NCI-H2107 (cell line): Measurements from ENCODE around the gene DISC1.
"Not testable (repeated sequence)": the region's sequence is repeated elsewhere in the genome, so short reads cannot be mapped to it uniquely, and the experiment has no call there.

ENCODE experiments used
- DNase-seq: peaks from one replicate; lab custom pipeline; 2025; lab: John Stamatoyannopoulos, UW

Gene DISC1

GRCh38 chr1:231668826-231669225 lies 42.2 kb downstream of the DISC1 start:
- DNase-seq: no peak

DNA sequence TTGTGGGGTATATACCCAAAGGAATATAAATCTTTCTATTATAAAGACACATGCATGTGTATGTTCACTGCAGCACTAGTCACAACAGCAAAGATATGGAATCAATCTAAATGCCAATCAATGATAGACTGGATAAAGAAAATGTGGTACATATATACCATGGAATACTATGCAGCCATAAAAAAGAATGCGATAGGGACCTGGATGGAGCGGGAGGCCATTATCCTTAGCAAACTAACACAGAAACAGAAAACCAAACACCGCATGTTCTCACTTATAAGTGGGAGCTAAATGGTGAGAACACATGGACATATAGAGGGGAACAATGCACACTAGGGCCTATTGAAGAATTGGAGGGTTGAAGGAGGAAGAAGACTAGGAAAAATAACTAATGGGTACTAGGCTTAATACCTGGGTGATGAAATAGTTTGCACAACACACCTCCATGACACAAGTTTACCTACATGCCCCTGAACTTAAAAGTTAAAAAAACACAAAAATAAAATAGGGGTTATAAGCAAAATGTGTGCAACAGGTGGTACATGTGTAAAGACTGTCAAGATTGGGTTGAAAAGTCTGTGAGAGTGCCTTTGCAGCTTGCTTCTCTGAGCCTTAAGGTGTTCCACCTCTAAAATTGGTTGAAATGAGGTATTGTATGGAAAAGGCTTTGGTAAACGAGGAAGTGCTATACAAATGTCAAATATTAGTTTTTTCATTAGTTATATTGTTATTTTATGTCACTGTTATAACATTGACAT lies 43.5 kb downstream of the DISC1 start:
- not testable (repeated sequence) for DNase-seq

DNA sequence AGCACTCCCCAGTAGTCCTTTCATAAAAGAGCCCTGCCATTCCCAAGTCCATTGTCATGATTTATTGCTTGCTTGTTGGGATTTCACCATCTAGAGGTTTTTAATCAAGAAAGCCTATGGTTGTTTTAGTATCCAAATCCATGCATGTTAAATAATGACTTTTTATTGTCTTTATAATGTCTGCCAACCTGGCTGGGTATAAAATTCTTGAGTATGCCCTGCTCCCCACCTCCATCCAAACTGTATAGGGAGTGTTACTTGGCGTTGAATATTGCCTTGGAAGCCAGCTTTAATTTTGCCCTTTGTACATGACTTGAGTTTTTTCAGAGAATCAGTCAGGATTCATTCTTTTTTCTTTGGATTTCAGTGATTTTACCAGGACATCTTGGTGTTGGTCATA lies 44.2 kb downstream of the DISC1 start:
- DNase-seq: no peak

DNA sequence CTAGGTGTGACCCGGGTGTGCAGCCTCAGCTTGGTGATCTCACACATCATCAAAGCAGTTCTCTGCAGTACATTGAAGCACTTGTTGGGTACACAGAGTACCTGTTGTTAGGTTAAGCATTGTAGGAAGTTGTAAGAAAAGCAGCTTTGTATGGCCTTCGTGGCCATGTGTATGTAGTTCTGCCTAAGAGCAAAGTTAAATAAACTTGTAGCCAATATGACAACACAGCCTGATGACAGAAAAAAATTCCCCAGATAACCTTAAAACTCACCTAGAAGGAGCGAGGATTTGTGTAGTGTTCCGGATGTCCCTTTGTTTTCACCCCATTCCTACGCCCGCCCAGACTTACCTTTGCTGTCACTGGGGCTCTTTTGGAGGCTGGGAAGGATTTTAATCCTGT lies 48.0 kb downstream of the DISC1 start:
- DNase-seq: no peak

DNA sequence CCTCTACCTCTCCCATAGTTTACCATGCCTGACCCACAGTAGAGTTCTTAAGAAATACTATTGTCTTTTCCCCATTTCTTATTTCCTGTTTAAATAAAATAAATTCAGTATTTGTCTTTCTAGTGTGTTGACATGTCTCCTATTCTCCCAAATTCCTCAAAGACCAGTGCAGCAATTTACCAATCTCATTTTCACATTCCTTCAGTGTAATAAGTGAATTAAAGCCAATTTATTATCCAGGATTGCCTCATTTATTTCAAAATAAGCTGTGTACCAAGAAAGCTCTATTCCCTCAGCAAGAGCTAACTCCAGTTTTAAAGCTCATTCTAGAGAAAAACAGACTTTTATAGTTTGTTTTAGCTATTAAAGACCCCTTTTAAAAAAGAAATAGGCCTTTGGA lies 49.9 kb downstream of the DISC1 start:
- no peak for DNase-seq

DNA sequence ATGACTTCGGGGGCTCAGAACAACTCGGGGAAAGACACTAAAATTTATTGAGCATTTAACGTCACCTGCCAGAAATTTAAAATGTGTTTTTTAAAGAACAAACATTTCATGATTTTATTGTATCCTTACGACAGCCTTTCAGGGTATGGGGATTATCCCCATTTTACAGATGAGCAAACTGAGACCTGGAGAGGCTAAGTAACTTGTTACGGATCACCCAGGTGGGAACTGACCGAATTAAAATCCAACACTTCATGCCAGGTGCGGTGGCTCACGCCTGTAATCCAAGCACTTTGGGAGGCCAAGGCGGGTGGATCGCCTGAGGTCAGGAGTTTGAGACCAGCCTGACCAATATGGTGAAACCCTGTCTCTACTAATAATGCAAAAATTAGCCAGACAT lies 50.9 kb downstream of the DISC1 start:
- no peak for DNase-seq

- DNase-seq: no peak
Observed at GRCh38 chr1:231678011-231678432, 51.4 kb downstream of the DISC1 start.

GRCh38 chr1:231679109-231679508 lies 52.5 kb downstream of the DISC1 start:
- DNase-seq: no peak

DNA sequence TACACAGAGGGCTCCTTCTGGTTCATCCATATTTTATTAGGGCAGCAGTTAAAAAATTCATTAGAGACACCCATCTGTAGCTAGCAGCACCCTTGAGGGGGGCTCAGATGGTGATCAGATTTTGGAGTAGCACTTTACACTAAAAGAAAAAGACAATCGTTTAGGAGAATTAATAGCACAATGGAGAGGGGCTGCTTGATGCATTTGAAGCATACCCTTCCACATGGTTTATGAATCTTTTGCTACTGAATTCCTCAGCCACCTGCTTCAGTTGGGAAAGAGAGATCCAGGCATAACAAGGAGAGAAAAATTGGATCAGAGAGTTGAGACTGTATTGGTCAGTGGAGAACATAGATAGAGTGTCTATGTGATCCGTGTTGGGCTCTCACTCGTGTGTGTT lies 54.4 kb downstream of the DISC1 start:
- DNase-seq: no peak

- DNase-seq: no peak
Observed at GRCh38 chr1:231682779-231683178, 56.2 kb downstream of the DISC1 start.

DNA sequence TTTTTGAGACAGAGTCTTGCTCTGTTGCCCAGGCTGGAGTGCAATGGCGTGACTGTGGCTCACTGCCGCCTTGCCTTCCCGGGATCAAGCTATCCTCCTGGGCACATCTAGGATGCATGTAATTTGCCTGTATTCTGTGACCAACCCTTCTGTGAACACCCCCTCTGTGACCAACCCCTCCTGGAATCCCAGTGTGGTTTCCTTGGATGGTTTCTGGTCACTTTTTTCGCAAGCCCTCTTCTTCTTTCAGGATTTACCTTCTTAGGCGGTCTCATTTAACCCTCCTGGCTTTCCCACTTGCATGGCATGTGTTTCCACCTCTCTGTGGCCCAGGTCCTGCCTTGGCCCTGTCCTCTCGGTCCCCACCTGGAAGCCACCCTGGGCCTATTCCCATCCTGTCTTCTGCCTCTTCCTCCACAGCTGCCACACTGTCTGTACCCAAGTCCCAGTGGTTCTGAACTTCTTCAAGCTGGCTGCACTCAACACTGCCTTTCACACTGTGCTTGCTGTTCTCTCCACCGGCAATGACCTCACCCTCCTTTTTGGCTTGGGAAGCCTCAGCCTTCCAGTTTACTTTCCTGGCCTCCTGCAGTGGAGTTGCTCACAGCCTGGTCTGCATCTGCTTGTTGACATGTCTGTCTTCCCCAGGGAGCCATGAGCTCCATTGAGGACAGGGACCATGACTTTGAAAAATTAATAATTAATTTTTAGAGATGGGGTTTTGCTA lies 57.0 kb downstream of the DISC1 start:
- DNase-seq: peak; percentile 76

DNA sequence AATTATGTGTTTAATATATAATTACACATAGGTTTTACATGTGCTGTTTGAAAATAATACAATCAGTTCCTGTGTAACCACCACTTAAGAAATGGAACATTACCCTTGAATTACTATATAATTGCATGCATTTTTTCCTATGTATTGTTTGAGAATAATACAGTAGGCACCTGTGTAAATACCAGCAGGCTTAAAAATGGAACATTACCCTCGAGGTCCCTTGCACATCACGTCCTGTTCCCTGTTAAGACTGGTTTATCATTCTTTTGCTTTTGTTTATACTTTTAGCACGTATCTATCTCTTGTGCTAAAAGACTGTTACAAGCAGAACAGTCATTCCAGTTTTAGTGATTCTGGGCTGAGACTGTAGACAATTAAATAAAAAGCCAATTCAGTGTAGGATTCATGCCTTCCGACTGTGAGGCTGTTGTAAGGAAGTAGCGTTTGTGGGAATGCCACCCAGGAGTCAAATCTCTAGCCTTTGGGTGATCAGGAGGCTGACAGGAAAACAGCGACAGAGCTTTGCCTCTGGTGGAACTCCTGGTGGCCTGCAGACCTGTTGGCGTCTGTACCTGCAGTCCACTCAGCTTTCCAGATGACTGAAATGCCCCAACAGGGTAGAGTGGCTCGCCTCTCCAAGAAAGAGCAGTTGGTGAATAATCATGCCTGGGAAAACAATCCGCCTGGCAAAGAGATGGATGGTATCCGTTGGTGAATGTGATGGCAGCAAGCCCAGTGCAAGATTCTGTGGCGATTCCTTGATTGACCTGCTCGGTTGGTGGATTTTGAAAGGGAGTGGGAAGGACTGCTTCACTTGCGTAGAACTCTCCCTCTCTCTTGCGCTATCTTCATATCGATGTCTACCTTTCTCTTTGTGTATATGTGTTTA lies 58.0 kb downstream of the DISC1 start:
- peak; percentile 84 for DNase-seq

DNA sequence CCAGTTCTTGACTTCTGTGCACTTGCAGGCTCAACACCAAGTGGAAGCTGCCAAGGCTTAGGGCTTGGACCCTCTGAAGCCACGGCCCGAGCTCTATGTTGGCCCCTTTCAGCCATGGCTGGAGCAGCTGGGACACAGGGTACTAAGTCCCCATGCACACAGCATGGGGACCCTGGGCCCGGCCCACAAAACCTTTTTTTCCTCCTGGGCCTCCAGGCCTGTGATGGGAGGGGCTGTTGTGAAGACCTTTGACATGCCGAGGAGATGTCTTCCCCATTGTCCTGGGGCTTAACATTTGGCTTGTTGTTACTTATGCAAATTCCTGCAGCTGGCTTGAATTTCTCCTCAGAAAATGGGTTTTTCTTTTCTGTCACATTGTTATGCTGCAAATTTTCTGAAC lies 59.8 kb downstream of the DISC1 start:
- no peak for DNase-seq

GRCh38 chr1:231688989-231689388 lies 62.4 kb downstream of the DISC1 start:
- no peak for DNase-seq

DNA sequence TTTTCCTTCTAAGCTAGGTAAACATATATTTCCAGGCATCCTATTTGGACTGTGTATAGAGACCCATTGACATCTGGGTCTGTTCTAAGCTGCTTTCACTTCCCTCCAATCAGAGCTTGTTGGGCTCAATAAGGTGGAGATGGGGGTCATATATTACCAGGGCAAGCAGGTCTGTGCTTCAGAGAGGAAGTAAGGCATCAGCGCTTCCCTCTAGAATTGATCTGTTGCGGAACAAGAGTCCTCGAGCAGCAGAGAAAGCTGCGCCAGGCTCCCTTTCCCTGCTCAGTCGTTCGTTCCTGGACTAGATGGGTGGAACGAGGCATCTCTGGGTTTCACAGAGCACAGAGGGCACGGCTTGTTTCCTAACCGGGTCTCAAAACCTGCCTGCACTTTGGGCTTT lies 63.5 kb downstream of the DISC1 start:
- peak; percentile 30 for DNase-seq

- no peak for DNase-seq
Observed at GRCh38 chr1:231691618-231692259, 65.1 kb downstream of the DISC1 start.

- DNase-seq: peak; percentile 17
Observed at GRCh38 chr1:231693361-231694074, 66.9 kb downstream of the DISC1 start.

- DNase-seq: no peak
Observed at GRCh38 chr1:231694075-231694431, 67.5 kb downstream of the DISC1 start.

- DNase-seq: no peak
Observed at GRCh38 chr1:231694465-231695077, 68.0 kb downstream of the DISC1 start.

GRCh38 chr1:231695439-231696255 lies 69.1 kb downstream of the DISC1 start:
- no peak for DNase-seq
